22Rv1 (cell line): ENCODE results near the gene GART.
A peak's percentile ranks its signal among the peaks of the same experiment; 100 is the strongest.

Experiments used
- H3K27ac ChIP-seq: fragments of 450-650 bp; 2 replicates; pipeline ENCODE4 v1.5.1; 2017
- CTCF ChIP-seq: fragments of 450-650 bp; IDR thresholded peaks from 2 replicates; pipeline ENCODE4 v1.5.1; 2017; ENCODE audit warnings: mild to moderate bottlenecking
- ZFX ChIP-seq: fragments of 450-650 bp; IDR thresholded peaks from 2 replicates; pipeline ENCODE4 v1.6.1; 2017; ENCODE audit warnings: antibody characterized with exemption, borderline replicate concordance

The GART gene

GRCh38 chr21:33578214-33578613, 36.3 kb upstream of the GART start:
- H3K27ac ChIP-seq = peak overlapping the region; percentile 55
- TF ChIP-seq CTCF = no peak
- TF ChIP-seq ZFX = no peak

GRCh38 chr21:33576741-33577141, 34.8 kb upstream of the GART start:
- H3K27ac ChIP-seq = peak overlapping the region; percentile 45

DNA sequence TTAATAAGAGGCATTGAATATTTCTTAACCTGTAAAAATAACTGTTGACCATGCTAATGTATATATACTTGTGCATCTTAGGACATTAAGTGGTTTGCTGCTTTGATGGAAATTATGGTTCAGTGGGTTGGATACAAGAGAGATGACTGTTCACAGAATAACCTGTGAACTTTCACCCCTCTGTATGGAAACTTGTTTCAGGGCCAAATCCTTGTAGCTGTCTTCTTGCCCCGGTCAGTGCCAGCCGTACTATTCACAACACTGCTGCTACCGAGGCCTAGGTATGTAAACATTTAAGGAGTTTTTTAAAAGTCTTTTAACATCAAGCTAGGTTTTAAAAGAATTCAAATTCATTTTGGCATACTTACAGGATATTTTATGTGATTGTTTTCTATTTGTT, 30.4 kb upstream of the GART start:
- no peak for TF ChIP-seq CTCF
- no peak overlapping the region for H3K27ac ChIP-seq

DNA sequence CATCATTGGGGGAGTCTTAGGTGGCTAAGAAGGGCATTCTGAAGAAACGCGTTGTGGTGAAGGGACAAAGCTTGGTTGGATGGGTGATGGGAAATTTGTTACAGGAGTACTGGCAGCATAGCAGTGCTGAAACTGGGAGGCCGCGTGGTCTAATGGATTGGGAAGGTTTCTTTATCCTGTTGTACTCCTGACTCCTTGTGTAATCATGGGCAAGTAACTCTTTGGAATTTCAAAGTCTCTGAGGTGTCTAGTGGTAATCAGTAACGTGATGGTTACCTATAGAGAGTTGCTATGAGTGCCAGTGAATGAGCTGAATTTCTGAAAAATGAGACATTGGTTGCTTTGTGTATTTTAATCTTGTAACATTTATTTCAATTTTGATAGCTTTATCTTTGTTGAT, 28.1 kb upstream of the GART start:
- H3K27ac ChIP-seq = no peak overlapping the region
- TF ChIP-seq CTCF (no peak), ZFX (no peak)

DNA sequence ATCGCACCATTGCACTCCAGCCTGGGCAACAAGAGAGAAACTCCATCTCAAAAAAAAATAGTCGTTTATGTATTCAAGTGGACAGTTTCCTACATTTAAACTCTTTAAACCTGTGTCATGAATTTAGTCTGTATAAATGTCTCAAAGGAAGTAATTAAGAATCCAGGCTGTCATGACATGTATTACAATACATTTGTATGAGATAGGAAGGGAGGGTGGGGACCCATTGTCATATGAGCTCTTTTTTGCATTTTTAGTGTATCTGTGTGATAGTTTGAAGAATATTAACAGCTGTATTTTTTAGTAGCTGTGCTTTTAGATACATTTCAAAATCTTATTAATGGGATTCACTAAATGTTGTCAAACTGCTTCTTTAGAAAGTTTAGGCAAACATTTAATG, 26.5 kb upstream of the GART start:
- TF ChIP-seq CTCF (no peak), ZFX (no peak)

DNA sequence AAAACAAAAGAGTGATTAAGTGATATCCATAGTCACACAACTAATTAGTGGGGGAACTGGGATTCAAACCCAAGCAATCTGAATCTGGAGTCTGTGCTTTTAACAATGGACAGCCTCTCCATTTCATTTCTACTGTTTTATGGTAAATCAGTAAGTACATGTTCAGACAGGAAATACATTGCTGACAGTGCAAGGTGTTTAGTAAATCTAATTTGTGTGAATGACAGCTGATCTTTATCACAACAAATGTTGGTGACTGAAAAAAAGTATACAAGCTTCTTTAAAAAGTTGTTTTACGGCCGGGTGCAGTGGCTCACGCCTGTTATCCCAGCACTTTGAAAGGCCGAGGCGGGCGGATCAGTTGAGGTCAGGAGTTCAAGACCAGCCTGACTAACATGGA, 26.0 kb upstream of the GART start:
- no peak for TF ChIP-seq CTCF
- no peak for TF ChIP-seq ZFX
- no peak overlapping the region for H3K27ac ChIP-seq

More for the DNA sequence above, 26.5 kb upstream of the GART start:
- H3K27ac ChIP-seq = no peak overlapping the region

GRCh38 chr21:33566514-33566913, 24.6 kb upstream of the GART start:
- H3K27ac ChIP-seq = no peak overlapping the region
- no peak for TF ChIP-seq CTCF
- no peak for TF ChIP-seq ZFX

GRCh38 chr21:33562389-33562788, 20.5 kb upstream of the GART start:
- TF ChIP-seq ZFX (no peak), CTCF (no peak)
- no peak overlapping the region for H3K27ac ChIP-seq
